Measurements from ENCODE around the gene CEP78. TPM values are rescaled to one million over a fixed set of nuclear protein-coding genes. Genes with fewer than 3 reads are reported as not detected.
"Not testable (repeated sequence)": the region's sequence is repeated elsewhere in the genome, so short reads cannot be mapped to it uniquely, and the experiment has no call there.

CEP78 gene
- total RNA-seq, 1 donor from 2014 or later, result 29.7 TPM

DNA sequence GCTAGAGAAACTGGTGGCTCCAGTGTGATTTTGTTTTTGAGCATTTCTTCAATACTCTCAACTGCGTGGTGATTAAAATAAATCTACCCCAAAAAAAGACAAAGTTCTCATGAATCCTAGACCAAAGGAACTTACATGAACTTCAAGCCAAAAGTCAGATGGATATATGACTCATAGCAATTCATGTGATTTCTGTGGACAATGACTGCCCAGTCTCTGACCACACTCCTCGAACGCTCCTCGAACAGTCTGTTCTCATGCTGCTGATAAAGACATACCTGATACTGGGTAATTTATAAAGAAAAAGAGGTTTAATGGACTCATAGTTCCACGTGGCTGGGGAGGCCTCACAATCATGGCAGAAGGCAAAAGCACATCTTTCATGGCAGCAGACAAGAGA, 46.4 kb upstream of the CEP78 start:
- no peak for DNase-seq
- TF ChIP-seq, protein P1, sequence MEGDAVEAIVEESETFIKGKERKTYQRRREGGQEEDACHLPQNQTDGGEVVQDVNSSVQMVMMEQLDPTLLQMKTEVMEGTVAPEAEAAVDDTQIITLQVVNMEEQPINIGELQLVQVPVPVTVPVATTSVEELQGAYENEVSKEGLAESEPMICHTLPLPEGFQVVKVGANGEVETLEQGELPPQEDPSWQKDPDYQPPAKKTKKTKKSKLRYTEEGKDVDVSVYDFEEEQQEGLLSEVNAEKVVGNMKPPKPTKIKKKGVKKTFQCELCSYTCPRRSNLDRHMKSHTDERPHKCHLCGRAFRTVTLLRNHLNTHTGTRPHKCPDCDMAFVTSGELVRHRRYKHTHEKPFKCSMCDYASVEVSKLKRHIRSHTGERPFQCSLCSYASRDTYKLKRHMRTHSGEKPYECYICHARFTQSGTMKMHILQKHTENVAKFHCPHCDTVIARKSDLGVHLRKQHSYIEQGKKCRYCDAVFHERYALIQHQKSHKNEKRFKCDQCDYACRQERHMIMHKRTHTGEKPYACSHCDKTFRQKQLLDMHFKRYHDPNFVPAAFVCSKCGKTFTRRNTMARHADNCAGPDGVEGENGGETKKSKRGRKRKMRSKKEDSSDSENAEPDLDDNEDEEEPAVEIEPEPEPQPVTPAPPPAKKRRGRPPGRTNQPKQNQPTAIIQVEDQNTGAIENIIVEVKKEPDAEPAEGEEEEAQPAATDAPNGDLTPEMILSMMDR (IDR thresholded peaks at IDR 0.05; ENCODE audit: partially characterized antibody, unreplicated experiment), result no peak
- no peaks in the 10 kb centered on the region for H3K9me3 Mint-ChIP-seq (ENCODE audit: unreplicated experiment)
- no peaks in the 10 kb centered on the region for H3K27me3 Mint-ChIP-seq (ENCODE audit: unreplicated experiment)
- H3K27ac Mint-ChIP-seq (ENCODE audit: unreplicated experiment), result no peak overlapping the region
- no peak overlapping the region for H3K4me3 Mint-ChIP-seq (ENCODE audit: unreplicated experiment)
- H3K36me3 Mint-ChIP-seq (ENCODE audit: unreplicated experiment), result no peaks in the 10 kb centered on the region
- H3K4me1 Mint-ChIP-seq (ENCODE audit: low read depth, unreplicated experiment), result peaks cover 3% of the 10 kb centered on the region

DNA sequence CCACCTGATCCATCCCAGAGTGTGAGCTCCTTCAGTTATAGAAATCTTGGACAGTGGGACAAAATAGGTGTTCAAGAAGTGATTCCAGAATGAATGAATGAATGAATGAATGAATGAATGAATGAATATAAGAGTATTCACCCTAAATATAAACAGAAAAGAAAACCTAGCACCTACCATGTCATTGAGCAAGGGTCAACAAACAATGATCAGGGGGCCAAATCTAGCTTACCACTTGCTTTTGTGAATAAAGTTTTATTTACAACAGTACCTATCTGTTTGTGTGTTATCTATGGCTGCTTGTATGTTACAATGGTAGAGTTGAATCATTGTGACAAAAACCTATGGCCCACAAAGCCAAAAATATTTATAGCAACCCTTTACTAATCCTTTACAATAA, 43.9 kb upstream of the CEP78 start:
- H3K36me3 Mint-ChIP-seq (ENCODE audit: unreplicated experiment), result no peaks in the 10 kb centered on the region
- H3K4me1 Mint-ChIP-seq (ENCODE audit: low read depth, unreplicated experiment), result no peaks in the 10 kb centered on the region
- H3K9me3 Mint-ChIP-seq (ENCODE audit: unreplicated experiment), result no peaks in the 10 kb centered on the region
- H3K27ac Mint-ChIP-seq (ENCODE audit: unreplicated experiment), result no peak overlapping the region
- no peak for DNase-seq
- no peak overlapping the region for H3K4me3 Mint-ChIP-seq (ENCODE audit: unreplicated experiment)
- peaks cover 2% of the 10 kb centered on the region for H3K27me3 Mint-ChIP-seq (ENCODE audit: unreplicated experiment)
- TF ChIP-seq, protein P1 (IDR thresholded peaks at IDR 0.05; ENCODE audit: partially characterized antibody, unreplicated experiment), result no peak

DNA sequence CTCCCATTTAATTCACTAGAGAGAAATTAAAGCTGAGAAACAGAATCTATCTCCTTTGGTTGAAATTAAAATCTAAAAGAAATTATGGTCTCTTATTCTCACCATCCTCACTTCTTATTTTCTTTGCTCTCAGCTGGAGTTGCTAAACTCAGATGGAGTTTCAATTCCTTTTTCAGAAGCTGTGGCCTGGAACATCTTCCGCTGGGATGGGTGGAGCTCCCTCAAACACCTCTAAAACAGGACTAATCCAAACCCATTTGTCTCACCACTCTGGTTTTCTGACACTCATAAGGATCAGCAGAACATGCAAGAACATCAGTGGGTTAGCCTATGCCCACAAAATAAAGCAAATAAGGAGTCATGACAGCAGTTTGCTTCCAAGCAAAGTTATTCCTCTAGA, 39.6 kb upstream of the CEP78 start:
- Mint-ChIP-seq H3K4me3 (ENCODE audit: unreplicated experiment) (no peak overlapping the region), H3K9me3 (ENCODE audit: unreplicated experiment) (no peaks in the 10 kb centered on the region), H3K27ac (ENCODE audit: unreplicated experiment) (no peak overlapping the region), H3K4me1 (ENCODE audit: low read depth, unreplicated experiment) (no peaks in the 10 kb centered on the region), H3K27me3 (ENCODE audit: unreplicated experiment) (peaks cover 2% of the 10 kb centered on the region), H3K36me3 (ENCODE audit: unreplicated experiment) (no peaks in the 10 kb centered on the region)
- DNase-seq, result no peak
- TF ChIP-seq, protein P1 (IDR thresholded peaks at IDR 0.05; ENCODE audit: partially characterized antibody, unreplicated experiment), result no peak

DNA sequence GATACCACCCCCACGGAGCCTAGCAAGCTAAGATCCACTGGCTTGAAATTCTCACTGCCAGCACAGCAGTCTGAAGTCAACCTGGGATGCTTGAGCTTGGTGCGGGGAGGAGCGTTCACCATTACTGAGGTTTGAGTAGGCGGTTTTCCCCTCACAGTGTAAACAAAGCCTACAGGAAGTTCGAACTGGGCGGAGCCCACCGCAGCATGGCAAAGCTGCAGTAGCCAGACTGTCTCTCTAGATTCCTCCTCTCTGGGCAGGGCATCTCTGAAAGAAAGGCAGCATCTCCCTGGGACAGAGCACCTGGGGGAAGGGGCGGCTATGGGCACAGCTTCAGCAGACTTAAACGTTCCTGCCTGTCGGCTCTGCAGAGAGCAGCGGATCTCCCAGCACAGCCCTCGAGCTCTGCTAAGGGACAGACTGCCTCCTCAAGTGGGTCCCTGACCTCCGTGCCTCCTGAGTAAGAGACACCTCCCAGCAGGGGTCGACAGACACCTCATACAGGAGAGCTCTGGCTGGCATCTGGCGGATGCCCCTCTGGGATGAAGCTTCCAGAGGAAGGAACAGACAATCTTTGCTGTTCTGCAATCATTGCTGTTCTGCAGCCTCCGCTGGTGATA, 34.6 kb upstream of the CEP78 start:
- H3K4me1 Mint-ChIP-seq (ENCODE audit: low read depth, unreplicated experiment); H3K36me3 Mint-ChIP-seq (ENCODE audit: unreplicated experiment); H3K27ac Mint-ChIP-seq (ENCODE audit: unreplicated experiment); H3K27me3 Mint-ChIP-seq (ENCODE audit: unreplicated experiment); H3K4me3 Mint-ChIP-seq (ENCODE audit: unreplicated experiment); H3K9me3 Mint-ChIP-seq (ENCODE audit: unreplicated experiment); DNase-seq: not testable (repeated sequence)

DNA sequence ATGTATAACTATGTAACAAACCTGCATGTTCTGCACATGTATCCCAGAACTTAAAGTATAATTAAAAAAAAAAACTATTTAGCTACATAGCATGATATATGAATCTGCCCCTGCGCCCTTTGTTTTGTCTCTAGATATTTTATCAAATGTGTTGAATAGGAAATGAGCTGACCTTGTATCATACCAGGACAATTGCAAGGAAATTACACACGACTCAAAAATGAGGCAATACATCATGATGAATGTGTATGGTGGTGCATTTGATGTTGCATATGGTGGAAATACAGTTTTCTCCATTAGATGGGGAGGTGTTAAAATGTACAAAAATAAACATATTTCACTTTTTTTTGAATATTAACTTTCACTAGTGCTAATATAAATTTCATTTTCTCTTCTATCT, 28.6 kb upstream of the CEP78 start:
- Mint-ChIP-seq H3K27me3 (ENCODE audit: unreplicated experiment) (peaks cover 4% of the 10 kb centered on the region), H3K9me3 (ENCODE audit: unreplicated experiment) (no peaks in the 10 kb centered on the region), H3K36me3 (ENCODE audit: unreplicated experiment) (no peaks in the 10 kb centered on the region), H3K4me3 (ENCODE audit: unreplicated experiment) (no peak overlapping the region), H3K4me1 (ENCODE audit: low read depth, unreplicated experiment) (peaks cover 2% of the 10 kb centered on the region), H3K27ac (ENCODE audit: unreplicated experiment) (no peak overlapping the region)
- no peak for DNase-seq
- TF ChIP-seq, protein P1 (IDR thresholded peaks at IDR 0.05; ENCODE audit: partially characterized antibody, unreplicated experiment), result no peak
